Esophagus squamous epithelium (tissue), 4 donors: ENCODE measurements around the gene PTPRJ.

ENCODE experiments used
- POLR2A ChIP-seq, 4 donors: fragments of 450-650 bp; IDR thresholded peaks; one replicate each; pipeline ENCODE4 v1.6.1; 2017; ENCODE audit warnings: antibody characterized with exemption in 4 of 4, mild to moderate bottlenecking in 4 of 4, moderate library complexity in 3 of 4
- TF ChIP-seq, protein P1 (sequence below), 6 experiments: fragments of 450-650 bp in 4 of 6; fragments of 200-600 bp in 2 of 6; sonication (generic) in 2 of 6; IDR thresholded peaks; one replicate each; pipeline ENCODE4 v1.5.1; 2016 to 2019; ENCODE audit warnings: antibody characterized with exemption in 6 of 6, mild to moderate bottlenecking in 4 of 6, moderate library complexity in 4 of 6

DNA sequence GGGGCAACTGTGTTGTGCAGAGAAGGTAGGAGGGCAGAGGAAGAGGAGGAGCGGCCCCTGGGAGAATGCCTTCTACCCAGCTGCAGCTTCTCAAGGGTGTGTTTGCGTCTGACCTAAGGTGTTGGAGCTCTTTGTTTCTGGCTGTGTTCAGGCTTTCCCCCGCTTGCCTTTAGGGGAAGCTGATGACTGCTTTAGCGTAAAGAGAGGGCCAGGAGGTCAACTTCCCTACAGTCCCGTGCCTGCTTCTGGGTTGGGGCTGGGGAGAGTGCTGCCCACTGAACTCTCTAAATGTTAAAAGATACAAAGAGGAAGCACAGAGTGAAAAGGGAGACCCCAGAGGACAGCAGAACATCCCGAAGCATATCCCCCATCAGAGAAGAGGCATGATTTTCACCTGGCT is 99.2 kb downstream of the PTPRJ start:
- TF ChIP-seq POLR2A (IDR thresholded peaks at IDR 0.05), result no peak
- TF ChIP-seq, protein P1, sequence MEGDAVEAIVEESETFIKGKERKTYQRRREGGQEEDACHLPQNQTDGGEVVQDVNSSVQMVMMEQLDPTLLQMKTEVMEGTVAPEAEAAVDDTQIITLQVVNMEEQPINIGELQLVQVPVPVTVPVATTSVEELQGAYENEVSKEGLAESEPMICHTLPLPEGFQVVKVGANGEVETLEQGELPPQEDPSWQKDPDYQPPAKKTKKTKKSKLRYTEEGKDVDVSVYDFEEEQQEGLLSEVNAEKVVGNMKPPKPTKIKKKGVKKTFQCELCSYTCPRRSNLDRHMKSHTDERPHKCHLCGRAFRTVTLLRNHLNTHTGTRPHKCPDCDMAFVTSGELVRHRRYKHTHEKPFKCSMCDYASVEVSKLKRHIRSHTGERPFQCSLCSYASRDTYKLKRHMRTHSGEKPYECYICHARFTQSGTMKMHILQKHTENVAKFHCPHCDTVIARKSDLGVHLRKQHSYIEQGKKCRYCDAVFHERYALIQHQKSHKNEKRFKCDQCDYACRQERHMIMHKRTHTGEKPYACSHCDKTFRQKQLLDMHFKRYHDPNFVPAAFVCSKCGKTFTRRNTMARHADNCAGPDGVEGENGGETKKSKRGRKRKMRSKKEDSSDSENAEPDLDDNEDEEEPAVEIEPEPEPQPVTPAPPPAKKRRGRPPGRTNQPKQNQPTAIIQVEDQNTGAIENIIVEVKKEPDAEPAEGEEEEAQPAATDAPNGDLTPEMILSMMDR (IDR thresholded peaks at IDR 0.05), result no peak
